NCI-H2227 treated with DMSO at 0.1 percent for 48 hours (cell line): ENCODE measurements around the gene PMS2.
"Not testable (repeated sequence)": the region's sequence is repeated elsewhere in the genome, so short reads cannot be mapped to it uniquely, and the experiment has no call there.

Experiments
- DNase-seq: peaks from one replicate; lab custom pipeline; 2025; lab: John Stamatoyannopoulos, UW

Gene PMS2

GRCh38 chr7:6008668-6009611, at the start of gene PMS2, which contains the start of gene AIMP2:
TSS of gene PMS2 (minus strand) at chr7:6009049. CDS start at chr7:6009019, 30 bp downstream.
TSS of gene AIMP2 (plus strand) at chr7:6009272. CDS start at chr7:6009364, 92 bp downstream.
- peak; percentile 92 for DNase-seq

- peak; percentile 5 for DNase-seq
These were observed 48.7 kb upstream of the PMS2 start for GRCh38 chr7:6057316-6058129.

GRCh38 chr7:6056616-6057015, 47.8 kb upstream of the PMS2 start:
- DNase-seq = no peak

- DNase-seq = not testable (repeated sequence)
These were observed 42.3 kb upstream of the PMS2 start for GRCh38 chr7:6051185-6051584.

GRCh38 chr7:6049780-6050179, 40.9 kb upstream of the PMS2 start:
- no peak for DNase-seq

- no peak for DNase-seq
These were observed 26.8 kb upstream of the PMS2 start for GRCh38 chr7:6035686-6036085.

- DNase-seq = no peak
These were observed 26.3 kb upstream of the PMS2 start for GRCh38 chr7:6035165-6035564.

GRCh38 chr7:6032641-6033040, 23.8 kb upstream of the PMS2 start:
- no peak for DNase-seq

GRCh38 chr7:6032167-6032566, 23.3 kb upstream of the PMS2 start:
- DNase-seq = no peak

GRCh38 chr7:6031567-6031966, 22.7 kb upstream of the PMS2 start:
- no peak for DNase-seq

GRCh38 chr7:6030988-6031387, 22.1 kb upstream of the PMS2 start, which contains the start of gene ANKRD61:
TSS of gene ANKRD61 (plus strand) at chr7:6031376. CDS start at chr7:6031376, 0 bp downstream.
- DNase-seq = no peak

- DNase-seq = no peak
These were observed 19.7 kb upstream of the PMS2 start for GRCh38 chr7:6028563-6028962.

GRCh38 chr7:6027806-6028365, 19.0 kb upstream of the PMS2 start:
- no peak for DNase-seq

GRCh38 chr7:6026820-6027311, 18.0 kb upstream of the PMS2 start:
- no peak for DNase-seq

- no peak for DNase-seq
These were observed 17.4 kb upstream of the PMS2 start for GRCh38 chr7:6026011-6026819.

GRCh38 chr7:6023974-6024435, 15.2 kb upstream of the PMS2 start:
- no peak for DNase-seq

GRCh38 chr7:6022707-6023106, 13.9 kb upstream of the PMS2 start:
- no peak for DNase-seq

- DNase-seq = no peak
These were observed 11.8 kb upstream of the PMS2 start for GRCh38 chr7:6020371-6021286.

- DNase-seq = no peak
These were observed 7.8 kb upstream of the PMS2 start for GRCh38 chr7:6016653-6016966.

GRCh38 chr7:6015917-6016652, 7.2 kb upstream of the PMS2 start:
- no peak for DNase-seq
